ENCODE data around the gene BDNF. TPM values are rescaled to one million over a fixed set of nuclear protein-coding genes. Genes with fewer than 3 reads are reported as not detected.
"Not testable (repeated sequence)": the region's sequence is repeated elsewhere in the genome, so short reads cannot be mapped to it uniquely, and the experiment has no call there.

BDNF gene
- total RNA-seq, 1 experiment from 2014 or later = 6.3 TPM

GRCh38 chr11:27678242-27678641, 22.0 kb downstream of the BDNF start:
- Mint-ChIP-seq H3K27me3 (ENCODE audit: insufficient read depth, unreplicated experiment) (no peaks in the 10 kb centered on the region), H3K36me3 (ENCODE audit: insufficient read depth, unreplicated experiment) (peaks cover 13% of the 10 kb centered on the region), H3K4me1 (ENCODE audit: insufficient read depth, unreplicated experiment) (peaks cover 14% of the 10 kb centered on the region), H3K4me3 (ENCODE audit: unreplicated experiment) (no peak overlapping the region), H3K27ac (ENCODE audit: low read depth, unreplicated experiment) (no peak overlapping the region), H3K9me3 (ENCODE audit: unreplicated experiment) (no peaks in the 10 kb centered on the region)
- intact Hi-C loops (cut with micrococcal nuclease) = loop anchor here (10.0 kb wide), 1 partner anchor 173 kb away; the partner anchor contains the start of gene LIN7C
- no peak for DNase-seq (ENCODE audit: unreplicated experiment)
- BruUV-seq (replicated peaks) = no TSS peak
- CTCF ChIA-PET = interaction anchor here (0.6 to 1.2 kb wide), 3 partner anchors 159 to 1666 kb away, joined by 3 read pairs; no protein-coding TSS in a partner anchor
- no peak for TF ChIP-seq CTCF (IDR thresholded peaks at IDR 0.05; ENCODE audit: unreplicated experiment)
- POLR2A ChIA-PET = no interaction called here

GRCh38 chr11:27677108-27677507, 23.1 kb downstream of the BDNF start:
- Mint-ChIP-seq H3K36me3 (ENCODE audit: insufficient read depth, unreplicated experiment) (peaks cover 6% of the 10 kb centered on the region), H3K27ac (ENCODE audit: low read depth, unreplicated experiment) (no peak overlapping the region), H3K4me3 (ENCODE audit: unreplicated experiment) (no peak overlapping the region), H3K4me1 (ENCODE audit: insufficient read depth, unreplicated experiment) (peaks cover 25% of the 10 kb centered on the region), H3K9me3 (ENCODE audit: unreplicated experiment) (no peaks in the 10 kb centered on the region), H3K27me3 (ENCODE audit: insufficient read depth, unreplicated experiment) (no peaks in the 10 kb centered on the region)
- intact Hi-C loops (cut with micrococcal nuclease) = loop anchor here (10.0 kb wide), 1 partner anchor 172 kb away; the partner anchor contains the start of gene LIN7C
- no peak for DNase-seq (ENCODE audit: unreplicated experiment)
- POLR2A ChIA-PET = no interaction called here
- CTCF ChIA-PET = interaction anchor here (1.2 to 1.6 kb wide), 2 partner anchors 22 to 1652 kb away, joined by 3 to 5 read pairs; no protein-coding TSS in a partner anchor
- no TSS peak for BruUV-seq (replicated peaks)
- TF ChIP-seq CTCF (IDR thresholded peaks at IDR 0.05; ENCODE audit: unreplicated experiment) = no peak

GRCh38 chr11:27673979-27674663, 26.1 kb downstream of the BDNF start:
- H3K27ac Mint-ChIP-seq (ENCODE audit: low read depth, unreplicated experiment) = peak overlapping the region; percentile 85
- no TSS peak for BruUV-seq (replicated peaks)
- H3K9me3 Mint-ChIP-seq (ENCODE audit: unreplicated experiment) = no peaks in the 10 kb centered on the region
- peaks cover 26% of the 10 kb centered on the region for H3K4me1 Mint-ChIP-seq (ENCODE audit: insufficient read depth, unreplicated experiment)
- intact Hi-C loops (cut with micrococcal nuclease) = loop anchor here (10.0 kb wide), 1 partner anchor 169 kb away; the partner anchor contains the start of gene LIN7C
- peak overlapping the region; percentile 49 for H3K4me3 Mint-ChIP-seq (ENCODE audit: unreplicated experiment)
- no peak for TF ChIP-seq CTCF (IDR thresholded peaks at IDR 0.05; ENCODE audit: unreplicated experiment)
- peaks cover 6% of the 10 kb centered on the region for H3K36me3 Mint-ChIP-seq (ENCODE audit: insufficient read depth, unreplicated experiment)
- ChIA-PET CTCF (interaction anchor here (0.6 to 1.6 kb wide), 5 partner anchors 19 to 1197 kb away, joined by 3 to 6 read pairs (median 4); partner anchors contain the start of gene BDNF), POLR2A (interaction anchor here (0.6 to 2.9 kb wide), 10 partner anchors 10 to 814 kb away, joined by 3 to 19 read pairs (median 4); partner anchors contain the start of genes BDNF and LIN7C)
- H3K27me3 Mint-ChIP-seq (ENCODE audit: insufficient read depth, unreplicated experiment) = no peaks in the 10 kb centered on the region
- peak; percentile 66 for DNase-seq (ENCODE audit: unreplicated experiment)

GRCh38 chr11:27672836-27673464, 27.3 kb downstream of the BDNF start:
- peak overlapping the region; percentile 85 for H3K27ac Mint-ChIP-seq (ENCODE audit: low read depth, unreplicated experiment)
- POLR2A ChIA-PET = interaction anchor here (0.6 to 2.9 kb wide), 6 partner anchors 26 to 1264 kb away, joined by 3 to 19 read pairs (median 6); partner anchors contain the start of genes BDNF and LIN7C

GRCh38 chr11:27665508-27666101, 34.6 kb downstream of the BDNF start:
- H3K4me1 Mint-ChIP-seq (ENCODE audit: insufficient read depth, unreplicated experiment); H3K36me3 Mint-ChIP-seq (ENCODE audit: insufficient read depth, unreplicated experiment); H3K27me3 Mint-ChIP-seq (ENCODE audit: insufficient read depth, unreplicated experiment); BruUV-seq (replicated peaks); intact Hi-C loops (cut with micrococcal nuclease); H3K4me3 Mint-ChIP-seq (ENCODE audit: unreplicated experiment); H3K27ac Mint-ChIP-seq (ENCODE audit: low read depth, unreplicated experiment); DNase-seq (ENCODE audit: unreplicated experiment): not testable (repeated sequence)
- H3K9me3 Mint-ChIP-seq (ENCODE audit: unreplicated experiment) = peaks cover 28% of the 10 kb centered on the region
- POLR2A ChIA-PET = interaction anchor here (0.8 kb wide), 1 partner anchor 54 kb away, joined by 4 read pairs; no protein-coding TSS in a partner anchor
- CTCF ChIA-PET = interaction anchor here (0.7 kb wide), 1 partner anchor 20 kb away, joined by 3 read pairs; no protein-coding TSS in a partner anchor

More at GRCh38 chr11:27672836-27673464, 27.3 kb downstream of the BDNF start:
- intact Hi-C loops (cut with micrococcal nuclease) = loop anchor here (10.0 kb wide), 1 partner anchor 168 kb away; the partner anchor contains the start of gene LIN7C
- peaks cover 7% of the 10 kb centered on the region for H3K9me3 Mint-ChIP-seq (ENCODE audit: unreplicated experiment)
- no peaks in the 10 kb centered on the region for H3K27me3 Mint-ChIP-seq (ENCODE audit: insufficient read depth, unreplicated experiment)
- no TSS peak for BruUV-seq (replicated peaks)
- no peak for TF ChIP-seq CTCF (IDR thresholded peaks at IDR 0.05; ENCODE audit: unreplicated experiment)
- H3K36me3 Mint-ChIP-seq (ENCODE audit: insufficient read depth, unreplicated experiment) = peaks cover 6% of the 10 kb centered on the region
- CTCF ChIA-PET = interaction anchor here (0.6 to 1.2 kb wide), 3 partner anchors 19 to 172 kb away, joined by 3 read pairs; no protein-coding TSS in a partner anchor
- H3K4me3 Mint-ChIP-seq (ENCODE audit: unreplicated experiment) = peak overlapping the region; percentile 49
- peaks cover 26% of the 10 kb centered on the region for H3K4me1 Mint-ChIP-seq (ENCODE audit: insufficient read depth, unreplicated experiment)
- peak; percentile 76 for DNase-seq (ENCODE audit: unreplicated experiment)
